ENCODE measurements around the gene KIRREL3. TPM values are rescaled to one million over a fixed set of nuclear protein-coding genes. Genes with fewer than 3 reads are reported as not detected.

The KIRREL3 gene
- total RNA-seq = not detected in 2 replicates

DNA sequence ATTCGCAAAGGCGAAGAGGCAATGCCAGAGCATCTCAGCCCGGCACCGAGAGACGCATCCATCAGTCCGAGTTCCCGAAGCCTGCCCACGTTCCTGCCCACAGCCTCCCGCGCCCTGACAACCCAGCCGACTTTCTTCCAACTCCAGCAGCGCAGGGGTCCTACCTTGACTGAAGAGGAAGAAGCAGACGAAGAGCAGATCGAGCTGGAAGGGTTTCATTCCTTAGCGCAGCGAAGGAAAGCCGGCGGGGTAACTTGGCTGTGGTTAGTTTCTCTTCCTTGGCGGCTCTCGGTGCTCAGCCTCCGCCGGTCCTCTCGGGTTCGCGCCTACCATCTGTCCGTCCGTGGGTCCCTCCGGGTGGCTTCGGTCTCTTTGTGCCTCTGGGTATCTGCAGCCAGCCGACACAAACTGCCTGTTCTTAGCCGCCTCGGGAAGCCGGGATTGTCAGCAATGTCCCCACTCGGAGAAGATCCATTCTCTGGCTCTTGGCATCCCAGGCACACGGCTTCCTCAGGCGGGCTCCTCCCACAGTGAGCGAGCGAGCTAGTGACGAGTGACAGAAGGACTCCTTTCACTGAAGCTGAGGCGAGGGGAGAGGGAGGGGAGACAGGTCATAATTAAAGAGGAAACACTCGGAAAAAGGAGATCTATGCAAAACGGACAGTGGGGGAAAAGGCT lies at the start of gene KIRREL3:
Gene KIRREL3 (minus strand): TSS at position 480 of the 678 bp plus-strand sequence.

Small RNA genes lying within 50 kb of the gene (small RNA-seq; reads per million reads assigned to genes)
- gene AP001318.3 (not detected), gene MIR3167 (not detected)
